GM18867 (cell line): ENCODE results near the gene SERPINI2.
"Not testable (repeated sequence)": the region's sequence is repeated elsewhere in the genome, so short reads cannot be mapped to it uniquely, and the experiment has no call there.

Source experiments
- ATAC-seq: cut with Tn5 transposase; IDR thresholded peaks from one replicate; pipeline ENCODE4 v1.9.1; 2021; ENCODE audit warnings: mild to moderate bottlenecking, moderate library complexity; ENCODE audit not compliant: unreplicated experiment

SERPINI2 gene

DNA sequence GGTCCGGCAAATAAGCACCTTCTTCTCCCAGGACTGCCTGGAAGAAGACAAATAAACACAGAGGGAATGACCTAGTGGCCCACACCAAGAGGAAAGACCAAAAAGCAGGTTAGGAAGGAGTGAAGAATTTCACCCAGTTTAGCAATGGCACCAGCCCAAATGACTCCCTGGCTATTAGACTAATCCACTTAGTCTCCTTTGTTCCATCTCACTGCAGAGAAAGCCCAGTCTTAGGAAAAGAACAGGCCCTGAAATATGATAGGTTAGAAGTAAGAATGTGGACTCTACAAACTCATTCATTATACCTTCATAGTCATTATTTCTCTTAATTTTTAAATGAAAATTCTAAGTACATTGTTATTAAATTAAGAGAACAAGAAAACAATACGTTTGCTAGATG lies 23.2 kb downstream of the SERPINI2 start:
- ATAC-seq = no peak

DNA sequence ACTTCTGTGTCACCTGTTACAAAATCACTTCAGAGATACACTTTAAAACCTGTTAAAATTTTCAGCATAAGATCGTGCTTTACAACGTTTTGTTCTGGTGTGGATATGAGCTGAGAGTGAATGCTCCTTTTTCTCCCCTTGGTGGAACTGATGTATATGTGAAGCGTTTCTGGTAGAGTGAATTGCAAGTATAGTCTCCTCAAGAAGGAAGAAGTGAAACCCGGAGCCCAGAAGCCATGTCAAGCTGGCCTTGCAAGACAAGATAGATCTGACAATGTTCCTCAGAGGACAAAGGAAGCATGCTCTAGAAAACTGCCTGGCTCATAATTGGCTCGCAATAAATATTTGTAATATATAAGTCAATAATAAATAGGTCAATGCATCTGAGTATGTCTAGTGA lies 23.6 kb downstream of the SERPINI2 start:
- peak; percentile 49 for ATAC-seq

DNA sequence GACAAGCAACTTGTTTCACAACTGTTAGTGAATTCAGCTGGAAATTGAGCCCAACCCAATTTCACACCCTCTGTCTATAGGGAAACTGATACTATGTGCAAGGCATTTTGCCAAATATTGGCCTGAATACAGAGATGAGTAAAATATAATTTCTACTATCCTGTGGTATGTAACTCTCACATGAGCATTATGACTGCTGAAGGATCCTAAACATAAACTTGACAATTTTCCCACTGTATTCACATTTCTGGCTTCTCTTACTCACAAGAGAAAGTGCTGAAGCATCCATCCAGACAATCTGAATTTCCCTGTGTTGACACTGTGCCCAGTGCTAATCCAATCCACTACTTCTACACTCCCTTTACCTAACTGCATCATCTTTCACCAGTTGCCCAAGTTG lies 28.4 kb downstream of the SERPINI2 start:
- no peak for ATAC-seq

DNA sequence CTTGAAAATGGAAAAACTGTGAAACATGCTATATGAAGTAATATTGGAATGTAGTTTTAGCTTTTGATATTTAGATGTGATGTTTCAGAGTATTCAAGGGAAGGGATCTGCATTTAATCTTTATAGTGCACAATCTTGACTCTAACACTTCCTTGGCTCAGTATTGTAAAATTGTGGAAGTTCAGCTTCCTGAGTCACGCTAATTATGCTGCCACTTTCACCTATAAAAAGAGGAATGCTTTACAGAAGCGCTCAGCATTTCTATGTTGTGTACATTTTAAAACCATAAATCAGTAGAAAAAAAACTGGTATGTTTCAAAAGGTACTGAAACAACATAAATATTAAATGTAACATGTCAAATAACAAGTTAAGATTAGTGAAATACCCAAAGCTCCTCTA lies 32.6 kb downstream of the SERPINI2 start:
- ATAC-seq = no peak

DNA sequence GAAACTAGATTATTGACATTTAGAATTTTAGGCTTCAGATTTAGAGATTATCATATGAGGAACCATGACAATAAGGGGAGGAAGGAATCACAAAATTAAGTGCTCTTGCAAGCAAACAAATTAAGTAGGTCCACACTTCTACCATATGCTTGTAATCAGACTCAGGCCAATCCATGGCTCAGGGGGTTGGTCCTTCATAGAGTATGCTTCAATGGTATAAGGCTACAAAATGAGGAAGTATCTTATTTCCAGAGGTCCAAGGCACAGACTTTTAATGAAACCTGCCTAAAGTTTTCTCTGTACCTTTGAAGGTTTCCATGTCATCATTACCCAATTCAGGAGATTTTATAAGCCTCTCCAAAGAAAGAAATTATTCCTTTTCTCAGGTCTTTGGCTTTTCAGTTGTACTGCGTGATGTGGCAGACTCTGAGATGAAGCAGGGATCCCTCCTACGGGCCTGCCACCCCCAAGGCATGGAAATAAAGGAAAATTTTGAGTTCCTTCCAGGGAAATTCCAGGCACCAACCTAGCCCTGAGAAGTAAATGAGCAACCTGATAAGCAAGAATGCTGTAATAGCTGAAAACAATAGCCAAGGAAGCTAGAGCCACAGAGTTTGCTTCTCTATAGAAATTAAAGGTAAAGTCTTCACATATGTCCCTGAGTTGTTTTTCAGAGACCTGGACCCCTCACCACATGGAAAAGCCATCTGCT lies 36.3 kb downstream of the SERPINI2 start:
- ATAC-seq = no peak

DNA sequence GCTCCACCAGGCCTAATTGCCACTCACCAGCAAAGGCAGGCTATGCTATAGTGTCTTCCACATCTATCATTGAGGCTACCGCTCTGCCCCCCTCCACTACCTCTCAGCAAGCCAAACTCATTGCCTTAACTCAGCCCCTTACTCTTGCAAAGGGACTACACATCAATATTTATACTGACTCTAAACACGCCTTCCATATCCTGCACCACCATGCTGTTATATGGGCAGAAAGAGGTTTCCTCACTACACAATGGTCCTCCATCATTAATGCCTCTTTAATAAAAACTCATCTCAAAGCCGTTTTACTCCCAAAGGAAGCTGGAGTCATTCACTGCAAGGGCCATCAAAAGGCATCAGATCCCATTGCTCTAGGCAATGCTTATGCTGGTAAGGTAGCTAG lies 46.9 kb downstream of the SERPINI2 start:
- ATAC-seq = not testable (repeated sequence)

DNA sequence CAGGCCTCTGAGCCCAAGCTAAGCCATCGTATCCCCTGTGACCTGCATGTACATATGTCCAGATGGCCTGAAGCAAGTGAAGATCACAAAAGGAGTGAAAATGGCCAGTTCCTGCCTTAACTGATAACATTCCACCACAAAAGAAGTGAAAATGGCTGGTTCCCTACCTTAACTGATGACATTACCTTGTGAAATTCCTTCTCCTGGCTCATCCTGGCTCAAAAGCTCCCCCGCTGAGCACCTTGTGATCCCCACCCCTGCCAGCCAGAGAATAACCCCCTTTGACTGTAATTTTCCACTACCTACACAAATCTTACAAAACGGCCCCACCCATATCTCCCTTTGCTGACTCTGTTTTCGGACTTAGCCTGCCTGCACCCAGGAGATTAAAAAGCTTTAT lies 51.4 kb downstream of the SERPINI2 start:
- ATAC-seq = not testable (repeated sequence)

DNA sequence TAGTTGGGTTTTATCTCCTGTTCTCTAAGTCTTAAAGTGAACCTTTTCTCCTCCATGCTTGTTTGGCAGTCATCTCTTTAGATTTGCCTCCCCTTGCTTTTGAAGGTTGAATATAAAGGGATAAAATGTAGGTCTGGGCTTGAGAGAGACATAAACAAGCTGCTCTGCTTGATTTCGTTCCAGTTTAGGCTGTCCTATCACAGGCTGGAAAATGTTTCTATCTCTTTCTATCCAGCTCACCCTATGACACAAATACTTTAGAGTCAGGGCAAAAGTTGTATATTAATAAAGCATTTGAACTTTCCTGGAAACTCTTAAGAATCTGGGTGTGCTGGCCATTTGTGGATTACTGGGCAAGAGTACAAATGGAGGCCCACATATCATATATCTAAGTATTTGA lies 64.2 kb downstream of the SERPINI2 start:
- ATAC-seq = no peak

DNA sequence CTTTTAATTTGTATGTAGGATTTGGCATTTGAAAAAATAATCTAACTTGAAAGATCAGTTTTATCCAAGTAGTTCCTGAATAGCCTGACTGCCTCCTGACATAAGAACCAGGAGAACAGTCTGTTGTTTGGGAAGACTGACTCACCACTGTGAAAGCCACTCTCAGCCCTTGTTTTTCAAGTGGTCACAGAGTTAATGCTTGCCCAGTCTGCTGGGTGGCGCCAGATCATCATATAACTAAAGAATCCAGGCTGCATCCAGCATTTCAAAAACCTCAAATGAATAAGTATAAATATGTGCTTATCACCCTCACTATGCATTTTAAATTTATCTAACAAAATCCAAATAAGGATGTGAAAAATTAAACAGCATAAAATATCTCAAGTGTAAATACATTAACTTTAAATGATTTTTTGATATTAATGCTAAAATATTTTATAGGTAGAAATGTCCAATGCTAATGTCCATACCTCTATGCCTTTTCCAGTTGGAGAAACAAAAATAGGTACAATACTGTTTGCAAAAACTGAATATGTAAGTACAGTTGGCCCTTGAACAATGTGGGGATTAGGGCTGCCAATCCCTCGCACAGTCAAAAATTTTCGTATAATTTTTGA lies 66.9 kb downstream of the SERPINI2 start:
- peak; percentile 54 for ATAC-seq

DNA sequence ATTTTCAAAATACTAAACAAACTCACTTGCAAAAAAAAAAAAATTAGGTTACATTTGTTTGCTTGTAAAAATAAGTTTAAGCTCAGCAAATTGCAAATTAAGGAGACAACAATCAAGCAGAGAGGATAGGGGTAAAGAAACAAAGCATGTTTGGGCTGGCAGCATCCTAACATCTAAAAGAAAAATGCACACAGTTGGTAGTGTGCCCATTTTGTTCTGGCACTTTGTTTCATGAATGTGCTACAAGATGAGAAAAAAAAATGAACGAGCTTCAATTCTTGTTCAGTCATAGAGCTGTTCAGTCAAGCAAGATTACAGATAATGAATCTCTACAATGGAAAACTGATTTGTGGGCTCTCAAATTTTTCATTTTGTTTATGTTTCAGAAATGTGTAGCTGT lies 76.0 kb downstream of the SERPINI2 start:
- ATAC-seq = no peak

DNA sequence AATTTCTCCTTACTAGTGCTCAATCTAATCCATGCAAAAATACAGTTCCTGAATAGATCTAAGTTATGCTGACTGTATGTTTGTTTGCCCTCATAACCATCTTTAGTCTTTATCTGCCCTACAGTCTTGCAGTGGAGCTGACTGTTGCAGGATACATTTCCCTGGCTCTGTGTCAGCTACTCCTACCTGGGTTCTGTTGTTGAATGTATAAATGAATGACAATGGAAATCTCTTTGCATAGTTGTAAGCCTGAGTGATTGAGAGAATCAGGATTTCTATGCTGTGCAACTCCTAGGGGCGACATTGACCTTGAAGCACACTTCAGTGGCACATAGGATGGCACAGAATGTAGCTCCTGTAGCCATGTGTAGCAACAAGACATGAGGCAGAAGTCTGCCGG lies 77.8 kb downstream of the SERPINI2 start:
- ATAC-seq = no peak

DNA sequence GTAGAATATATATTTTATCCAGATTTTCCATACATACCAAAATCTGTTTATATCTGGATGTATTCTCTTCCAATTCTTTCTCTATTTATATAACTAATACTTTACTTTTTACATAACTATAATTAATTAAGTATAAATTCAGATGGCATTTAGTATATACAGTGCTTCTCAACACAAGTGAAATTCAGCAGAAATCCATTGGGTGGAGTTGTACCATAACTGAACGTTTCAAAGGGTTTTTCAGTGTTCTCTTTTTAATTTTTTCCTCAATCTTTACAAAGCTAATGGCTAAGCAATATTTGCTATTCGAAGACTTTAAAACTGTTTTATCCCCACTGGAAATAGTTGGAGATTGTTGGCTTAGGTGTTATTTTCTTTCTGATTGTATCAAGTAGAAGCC lies 79.8 kb downstream of the SERPINI2 start:
- no peak for ATAC-seq
